Esophagus squamous epithelium (tissue), 5 donors: ENCODE results near the gene ETV6. TPM values are rescaled to one million over a fixed set of nuclear protein-coding genes. Genes with fewer than 3 reads are reported as not detected.

Experiments
- DNase-seq: peaks from one replicate; lab custom pipeline; 2025; lab: John Stamatoyannopoulos, UW
- H3K27ac ChIP-seq, 4 donors: fragments of 200-600 bp; sonication (generic); one replicate each; pipeline ENCODE4 v1.5.1; 2016 to 2019; ENCODE audit warnings: mild to moderate bottlenecking in 1 of 4
- H3K27me3 ChIP-seq, 4 donors: fragments of 200-600 bp; sonication (generic); 1 replicate in 3 of 4; 2 replicates in 1 of 4; pipeline versions ENCODE4 v1.5.1 to v1.6.0; 2017 to 2021; ENCODE audit warnings: antibody characterized with exemption in 1 of 4
- H3K36me3 ChIP-seq, 3 donors: fragments of 200-600 bp; sonication (generic); one replicate each; pipeline ENCODE4 v1.5.1; 2016 to 2019
- H3K4me1 ChIP-seq, 3 donors: fragments of 200-600 bp; sonication (generic); one replicate each; pipeline ENCODE4 v1.5.1; 2017 to 2019
- H3K4me3 ChIP-seq, 4 donors: fragments of 200-600 bp; sonication (generic); 1 replicate in 3 of 4; 2 replicates in 1 of 4; pipeline ENCODE4 v1.5.1; 2016 to 2019; ENCODE audit warnings: mild to moderate bottlenecking in 2 of 4, moderate library complexity in 1 of 4
- H3K9me3 ChIP-seq, 3 donors: fragments of 200-600 bp; sonication (generic); one replicate each; pipeline ENCODE4 v1.5.1; 2016 to 2019
- CTCF ChIP-seq, 6 experiments: fragments of 450-650 bp in 4 of 6; fragments of 200-600 bp in 2 of 6; sonication (generic) in 2 of 6; IDR thresholded peaks; one replicate each; pipeline ENCODE4 v1.5.1; 2016 to 2019; ENCODE audit warnings: antibody characterized with exemption in 6 of 6, mild to moderate bottlenecking in 4 of 6, moderate library complexity in 4 of 6
- POLR2A ChIP-seq, 4 donors: fragments of 450-650 bp; IDR thresholded peaks; one replicate each; pipeline ENCODE4 v1.6.1; 2017; ENCODE audit warnings: antibody characterized with exemption in 4 of 4, mild to moderate bottlenecking in 4 of 4, moderate library complexity in 3 of 4
- WGBS, 2 donors: methylation state at CpG; one replicate each; pipeline ENCODE4 v1.1.5; 2018; 5-methylcytosine and 5-hydroxymethylcytosine counted together
- intact Hi-C: fragments of 100-400 bp; cut with DNase I; formaldehyde crosslinking; loops from one replicate; pipeline ENCODE4 v1.15.0; 2022
- total RNA-seq, 4 donors: library from RNA; depleted of rRNA; stranded (reverse); fragments of >200 nt; gene quantifications; one replicate each; pipeline ENCODE4 v1.1.0, GENCODE V29; 2016
- donor health status: DM: yes; HTN: yes; CAD: no.

The ETV6 gene
- total RNA-seq, 4 donors from 2014 or later: 11.3 to 17.3 (median 13.8) TPM

DNA sequence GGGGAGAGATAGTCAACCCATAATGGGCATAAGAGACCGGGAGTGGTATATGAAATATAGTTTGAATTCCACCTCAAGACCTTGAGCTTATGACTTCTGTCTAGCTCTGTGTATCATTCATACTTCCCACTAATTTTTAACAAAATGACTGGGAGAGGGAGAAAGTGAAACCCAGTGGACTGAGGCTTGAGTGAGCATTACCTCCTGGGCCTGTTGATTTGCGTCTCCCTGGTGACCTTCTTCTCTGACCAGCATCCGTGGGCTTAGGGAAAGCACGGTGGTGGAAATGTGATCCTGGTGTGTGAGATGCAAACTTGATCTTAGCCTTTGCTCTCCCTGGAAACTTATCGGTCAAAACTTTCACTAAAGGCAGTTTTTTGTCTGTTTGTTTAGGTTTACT is 213.3 kb downstream of the ETV6 start:
- intact Hi-C loops: no loop called here
- DNase-seq: no peak

GRCh38 chr12:11863478-11863906 is 214.0 kb downstream of the ETV6 start:
- intact Hi-C loops: no loop called here
- no peak for DNase-seq
- H3K4me1 ChIP-seq: peaks cover 17 to 54% (median 31%) of the 10 kb centered on the region in 3 donors
- 31% methylated on average over 4 of the region's 5 CpGs; no CpG with 5 or more reads in 1 of the 2 donors for WGBS, 2 donors
- H3K9me3 ChIP-seq: peaks cover 0 to 12% (median 10%) of the 10 kb centered on the region in 3 donors
- peak overlapping the region; percentile 48 to 89 (median 80) for H3K27ac ChIP-seq
- no peak for TF ChIP-seq CTCF (IDR thresholded peaks at IDR 0.05)
- H3K36me3 ChIP-seq: peaks cover 0 to 57% (median 0%) of the 10 kb centered on the region in 3 donors
- no peaks in the 10 kb centered on the region for H3K27me3 ChIP-seq
- peak overlapping the region in 1 of 4 donors; percentile 16 for H3K4me3 ChIP-seq

More for the DNA sequence above, 213.3 kb downstream of the ETV6 start:
- 45 to 55% methylated on average over 5 of the region's 5 CpGs for whole genome bisulfite sequencing, 2 donors
- Histone ChIP-seq H3K9me3 (peaks cover 0 to 12% (median 10%) of the 10 kb centered on the region in 3 donors), H3K4me1 (peaks cover 17 to 54% (median 31%) of the 10 kb centered on the region in 3 donors), H3K27ac (peak overlapping the region; percentile 48 to 89 (median 80)), H3K27me3 (no peaks in the 10 kb centered on the region), H3K4me3 (no peak overlapping the region), H3K36me3 (peaks cover 0 to 57% (median 0%) of the 10 kb centered on the region in 3 donors)
- no peak for TF ChIP-seq CTCF (IDR thresholded peaks at IDR 0.05)
- no peak for TF ChIP-seq POLR2A (IDR thresholded peaks at IDR 0.05)

GRCh38 chr12:11863988-11864387 is 214.5 kb downstream of the ETV6 start:
- WGBS, 2 donors: 59 to 63% methylated on average over 3 of the region's 3 CpGs
- Histone ChIP-seq H3K36me3 (peaks cover 0 to 58% (median 0%) of the 10 kb centered on the region in 3 donors), H3K4me1 (peaks cover 17 to 54% (median 31%) of the 10 kb centered on the region in 3 donors), H3K27me3 (no peaks in the 10 kb centered on the region), H3K9me3 (peaks cover 0 to 12% (median 10%) of the 10 kb centered on the region in 3 donors), H3K27ac (peak overlapping the region; percentile 48 to 89 (median 80)), H3K4me3 (no peak overlapping the region)
- intact Hi-C loops: no loop called here
- no peak for DNase-seq
- no peak for TF ChIP-seq POLR2A (IDR thresholded peaks at IDR 0.05)
- TF ChIP-seq CTCF (IDR thresholded peaks at IDR 0.05): no peak

- Histone ChIP-seq H3K27me3 (no peaks in the 10 kb centered on the region), H3K4me3 (no peak overlapping the region), H3K9me3 (peaks cover 0 to 12% (median 10%) of the 10 kb centered on the region in 3 donors), H3K36me3 (peaks cover 7 to 65% (median 12%) of the 10 kb centered on the region in 3 donors), H3K27ac (no peak overlapping the region), H3K4me1 (peaks cover 16 to 38% (median 26%) of the 10 kb centered on the region in 3 donors)
- intact Hi-C loops: no loop called here
- DNase-seq: no peak
- WGBS, 2 donors: 95 to 97% methylated on average over 4 of the region's 4 CpGs
- TF ChIP-seq POLR2A (IDR thresholded peaks at IDR 0.05) (no peak), CTCF (IDR thresholded peaks at IDR 0.05) (no peak)
Observed at GRCh38 chr12:11865824-11866223, 216.3 kb downstream of the ETV6 start.

DNA sequence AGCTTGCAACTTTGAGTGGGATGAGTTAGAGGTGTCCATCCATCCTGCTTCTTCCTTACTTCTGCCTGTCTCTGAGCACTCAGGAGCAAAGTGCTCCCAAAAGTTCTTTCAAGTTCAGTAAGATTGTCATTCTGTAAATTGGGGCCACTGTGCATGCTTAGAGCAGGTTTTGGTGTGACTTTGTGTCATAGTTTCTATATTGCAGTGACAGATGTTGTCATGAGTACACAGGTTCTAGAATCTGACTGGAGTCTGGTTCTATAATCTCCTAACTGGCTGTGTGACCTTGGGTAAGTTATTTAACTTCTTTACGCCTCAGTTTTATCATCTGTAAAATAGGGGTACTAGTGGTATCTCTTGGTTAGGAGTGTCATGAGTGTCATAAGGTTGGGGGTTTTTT is 218.6 kb downstream of the ETV6 start:
- Histone ChIP-seq H3K27ac (no peak overlapping the region), H3K4me3 (no peak overlapping the region), H3K9me3 (peaks cover 0 to 12% (median 10%) of the 10 kb centered on the region in 3 donors), H3K36me3 (peaks cover 7 to 85% (median 16%) of the 10 kb centered on the region in 3 donors), H3K27me3 (no peaks in the 10 kb centered on the region), H3K4me1 (peaks cover 0 to 16% (median 4%) of the 10 kb centered on the region in 3 donors)
- intact Hi-C loops: no loop called here
- WGBS, 2 donors: 100% methylated on average over 1 of the region's 1 CpG
- DNase-seq: no peak
- TF ChIP-seq CTCF (IDR thresholded peaks at IDR 0.05) (no peak), POLR2A (IDR thresholded peaks at IDR 0.05) (no peak)
